RPMI7951 (cell line): Measurements from ENCODE around the gene ARHGAP15. TPM values are rescaled to one million over a fixed set of nuclear protein-coding genes. Genes with fewer than 3 reads are reported as not detected.

Source experiments
- DNase-seq: peaks from one replicate; pipeline ENCODE4 v3.0.0-alpha.2; 2012; ENCODE audit warnings: low read depth
- total RNA-seq: library from RNA; depleted of rRNA; stranded (reverse); fragments of >200 nt; shearing (Covaris generic); gene quantifications from 2 replicates; pipeline ENCODE4 v1.2.3, GENCODE V29; 2014

ARHGAP15 gene
- total RNA-seq, 1 experiment from 2014 or later: 1.9 TPM

- no peak for DNase-seq
These were observed 96.7 kb downstream of the ARHGAP15 start for GRCh38 chr2:143225931-143226330.

- no peak for DNase-seq
These were observed 97.7 kb downstream of the ARHGAP15 start for GRCh38 chr2:143226714-143227541.

- DNase-seq: no peak
These were observed 100.2 kb downstream of the ARHGAP15 start for GRCh38 chr2:143229411-143229810.

- DNase-seq: no peak
These were observed 100.7 kb downstream of the ARHGAP15 start for GRCh38 chr2:143229952-143230351.

GRCh38 chr2:143230506-143231253 is 101.5 kb downstream of the ARHGAP15 start:
- DNase-seq: no peak

GRCh38 chr2:143231254-143231645 is 102.0 kb downstream of the ARHGAP15 start:
- DNase-seq: no peak

GRCh38 chr2:143237146-143237777 is 108.0 kb downstream of the ARHGAP15 start:
- DNase-seq: no peak

GRCh38 chr2:143241403-143242088 is 112.3 kb downstream of the ARHGAP15 start:
- no peak for DNase-seq

- no peak for DNase-seq
These were observed 117.0 kb downstream of the ARHGAP15 start for GRCh38 chr2:143246246-143246645.

GRCh38 chr2:143246815-143247744 is 117.9 kb downstream of the ARHGAP15 start:
- DNase-seq: no peak

GRCh38 chr2:143248631-143249030 is 119.4 kb downstream of the ARHGAP15 start:
- no peak for DNase-seq

GRCh38 chr2:143251681-143252080 is 122.5 kb downstream of the ARHGAP15 start:
- no peak for DNase-seq

- no peak for DNase-seq
These were observed 123.1 kb downstream of the ARHGAP15 start for GRCh38 chr2:143252138-143252907.

GRCh38 chr2:143254110-143254509 is 124.9 kb downstream of the ARHGAP15 start:
- no peak for DNase-seq

- no peak for DNase-seq
These were observed 125.9 kb downstream of the ARHGAP15 start for GRCh38 chr2:143255086-143255485.

- no peak for DNase-seq
These were observed 126.7 kb downstream of the ARHGAP15 start for GRCh38 chr2:143255899-143256298.

- no peak for DNase-seq
These were observed 129.1 kb downstream of the ARHGAP15 start for GRCh38 chr2:143258126-143258892.

- peak; percentile 56 for DNase-seq
These were observed 130.2 kb downstream of the ARHGAP15 start for GRCh38 chr2:143259368-143259958.

- DNase-seq: no peak
These were observed 132.8 kb downstream of the ARHGAP15 start for GRCh38 chr2:143261986-143262385.
